ENCODE data around the gene CACUL1.
"Not testable (repeated sequence)": the region's sequence is repeated elsewhere in the genome, so short reads cannot be mapped to it uniquely, and the experiment has no call there.

The CACUL1 gene

GRCh38 chr10:118793545-118793944 lies 38.8 kb upstream of the CACUL1 start:
- FAIRE-seq: no peak
- TF ChIP-seq, protein P1, sequence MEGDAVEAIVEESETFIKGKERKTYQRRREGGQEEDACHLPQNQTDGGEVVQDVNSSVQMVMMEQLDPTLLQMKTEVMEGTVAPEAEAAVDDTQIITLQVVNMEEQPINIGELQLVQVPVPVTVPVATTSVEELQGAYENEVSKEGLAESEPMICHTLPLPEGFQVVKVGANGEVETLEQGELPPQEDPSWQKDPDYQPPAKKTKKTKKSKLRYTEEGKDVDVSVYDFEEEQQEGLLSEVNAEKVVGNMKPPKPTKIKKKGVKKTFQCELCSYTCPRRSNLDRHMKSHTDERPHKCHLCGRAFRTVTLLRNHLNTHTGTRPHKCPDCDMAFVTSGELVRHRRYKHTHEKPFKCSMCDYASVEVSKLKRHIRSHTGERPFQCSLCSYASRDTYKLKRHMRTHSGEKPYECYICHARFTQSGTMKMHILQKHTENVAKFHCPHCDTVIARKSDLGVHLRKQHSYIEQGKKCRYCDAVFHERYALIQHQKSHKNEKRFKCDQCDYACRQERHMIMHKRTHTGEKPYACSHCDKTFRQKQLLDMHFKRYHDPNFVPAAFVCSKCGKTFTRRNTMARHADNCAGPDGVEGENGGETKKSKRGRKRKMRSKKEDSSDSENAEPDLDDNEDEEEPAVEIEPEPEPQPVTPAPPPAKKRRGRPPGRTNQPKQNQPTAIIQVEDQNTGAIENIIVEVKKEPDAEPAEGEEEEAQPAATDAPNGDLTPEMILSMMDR (IDR thresholded peaks at IDR 0.05; ENCODE audit: insufficient read depth, missing control alignments): no peak
- DNase-seq (ENCODE audit: insufficient read length, low spot score): no peak

GRCh38 chr10:118792526-118792925 lies 37.8 kb upstream of the CACUL1 start:
- FAIRE-seq (no peak), DNase-seq (ENCODE audit: insufficient read length, low spot score) (no peak)
- TF ChIP-seq, protein P1 (IDR thresholded peaks at IDR 0.05; ENCODE audit: insufficient read depth, missing control alignments): no peak

DNA sequence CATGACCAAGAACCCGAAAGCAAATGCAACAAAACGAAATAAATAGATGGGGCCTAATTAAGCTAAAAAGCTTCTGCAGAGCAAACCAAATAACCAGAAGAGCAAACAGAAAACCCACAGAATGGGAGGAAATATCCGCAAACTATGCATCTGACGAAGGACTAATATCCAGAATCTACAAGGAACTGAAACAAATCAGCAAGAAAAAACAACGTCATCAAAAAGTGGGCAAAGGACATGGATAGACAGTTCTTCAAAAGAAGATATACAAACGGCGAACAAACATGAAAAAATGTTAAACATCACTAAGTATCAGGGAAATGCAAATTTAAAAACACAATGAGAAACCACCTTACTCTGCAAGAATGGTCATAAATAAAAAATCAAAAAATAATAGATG lies 35.3 kb upstream of the CACUL1 start:
- FAIRE-seq (no peak), DNase-seq (ENCODE audit: insufficient read length, low spot score) (no peak)
- TF ChIP-seq, protein P1 (IDR thresholded peaks at IDR 0.05; ENCODE audit: insufficient read depth, missing control alignments): no peak

GRCh38 chr10:118785551-118785950 lies 30.8 kb upstream of the CACUL1 start:
- DNase-seq (ENCODE audit: insufficient read length, low spot score): no peak
- TF ChIP-seq, protein P1 (IDR thresholded peaks at IDR 0.05; ENCODE audit: insufficient read depth, missing control alignments): no peak
- no peak for FAIRE-seq

DNA sequence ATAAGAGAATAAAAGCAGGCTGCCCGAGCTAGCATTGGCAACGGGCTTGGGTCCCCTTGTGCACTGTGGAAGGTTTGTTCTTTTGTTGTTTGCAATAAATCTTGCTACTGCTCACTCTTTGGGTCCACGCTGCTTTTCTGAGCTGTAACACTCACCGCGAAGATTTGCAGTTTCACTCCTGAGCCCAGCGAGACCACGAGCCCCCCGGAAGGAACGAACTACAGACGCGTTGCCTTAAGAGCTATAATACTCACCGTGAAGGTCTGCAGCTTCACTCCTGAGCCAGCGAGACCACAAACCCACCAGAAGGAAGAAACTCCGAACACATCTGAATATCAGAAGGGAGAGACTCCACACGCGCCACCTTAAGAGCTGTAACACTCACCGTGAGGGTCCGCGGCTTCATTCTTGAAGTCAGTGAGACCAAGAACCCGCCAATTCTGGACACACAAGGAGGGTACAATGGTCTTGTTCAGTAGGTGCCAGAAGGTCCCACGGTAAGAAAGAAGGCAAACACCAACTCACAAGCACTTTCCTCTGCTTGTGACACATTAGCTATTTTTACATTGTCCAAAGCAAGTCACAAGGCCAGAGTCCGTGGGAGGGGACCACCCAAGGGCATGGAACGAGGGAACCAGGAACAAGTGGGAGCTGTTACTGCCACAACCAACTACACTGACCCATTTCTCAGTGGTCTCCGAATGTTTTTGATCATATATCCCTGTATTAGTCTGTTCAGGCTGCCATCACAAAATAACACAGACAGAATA lies 29.2 kb upstream of the CACUL1 start:
- FAIRE-seq (no peak), DNase-seq (ENCODE audit: insufficient read length, low spot score) (no peak)
- TF ChIP-seq, protein P1 (IDR thresholded peaks at IDR 0.05; ENCODE audit: insufficient read depth, missing control alignments): no peak

DNA sequence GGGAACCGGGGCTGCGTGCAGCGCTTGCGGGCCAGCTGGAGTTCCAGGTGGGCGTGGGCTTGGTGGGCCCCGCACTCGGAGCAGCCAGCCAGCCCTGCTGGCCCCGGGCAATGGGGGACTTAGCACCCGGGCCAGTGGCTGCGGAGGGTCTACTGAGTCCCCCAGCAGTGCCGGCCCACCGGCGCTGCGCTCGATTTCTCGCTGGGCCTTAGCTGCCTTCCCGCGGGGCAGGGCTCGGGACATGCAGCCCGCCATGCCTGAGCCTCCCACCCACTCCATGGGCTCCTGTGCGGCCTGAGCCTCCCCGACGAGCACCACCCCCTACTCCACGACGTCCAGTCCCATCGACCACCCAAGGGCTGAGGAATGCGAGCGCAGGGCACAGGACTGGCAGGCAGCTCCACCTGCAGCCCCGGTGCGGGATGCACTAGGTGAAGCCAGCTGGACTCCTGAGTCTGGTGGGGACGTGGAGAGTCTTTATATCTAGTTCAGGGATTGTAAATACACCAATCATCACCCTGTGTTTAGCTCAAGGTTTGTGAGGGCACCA lies 28.2 kb upstream of the CACUL1 start:
- not testable (repeated sequence) for FAIRE-seq; DNase-seq (ENCODE audit: insufficient read length, low spot score)

DNA sequence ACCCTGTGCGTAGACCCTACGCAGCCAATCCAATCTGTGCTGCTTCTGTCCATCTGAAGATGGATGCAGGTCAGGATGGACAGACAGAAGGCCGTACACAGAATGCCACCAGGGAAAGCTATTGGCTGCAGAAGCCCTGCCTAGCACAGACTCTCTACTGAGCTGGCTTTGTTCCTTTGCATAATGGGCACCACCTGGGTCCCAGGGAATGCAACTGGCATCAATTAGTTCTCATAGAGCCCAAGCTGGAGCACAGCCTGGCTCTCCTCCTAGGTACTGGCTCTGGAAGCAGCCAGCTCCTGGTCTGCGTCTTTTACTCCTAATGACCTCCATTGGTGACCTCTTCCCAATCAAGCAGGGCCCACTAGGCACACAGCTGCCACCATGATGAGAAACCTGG lies 26.8 kb upstream of the CACUL1 start:
- DNase-seq (ENCODE audit: insufficient read length, low spot score): no peak
- FAIRE-seq: no peak
- TF ChIP-seq, protein P1 (IDR thresholded peaks at IDR 0.05; ENCODE audit: insufficient read depth, missing control alignments): no peak

Measured in D721Med (cell line).